Heart left ventricle (tissue), 16 donors: Measurements from ENCODE around the gene HOXB13. TPM values are rescaled to one million over a fixed set of nuclear protein-coding genes. Genes with fewer than 3 reads are reported as not detected.

Experiments used
- ATAC-seq, 4 donors: fragments of 200-7000 bp; cut with Tn5 transposase; one replicate each; pipeline ENCODE4 v1.9.1; 2020 to 2022; ENCODE audit warnings: moderate library complexity in 4 of 4, mild to moderate bottlenecking in 3 of 4, moderate number of reproducible peaks in 1 of 4
- DNase-seq, 5 donors: peaks; one replicate each; pipeline ENCODE4 v3.0.0-alpha.2; 2020
- H3K27ac ChIP-seq, 12 donors: fragments of 200-600 bp; sonication (generic) in 4 of 12; one replicate each; pipeline versions ENCODE4 v1.5.0 to v1.8.0; 2016 to 2022; ENCODE audit warnings: mild to moderate bottlenecking in 2 of 12
- H3K27me3 ChIP-seq, 9 donors: fragments of 200-600 bp; sonication (generic) in 2 of 9; one replicate each; pipeline versions ENCODE4 v1.5.1 to v1.8.0; 2016 to 2022; ENCODE audit warnings: mild to moderate bottlenecking in 3 of 9
- H3K36me3 ChIP-seq, 9 donors: fragments of 200-600 bp; sonication (generic) in 2 of 9; one replicate each; pipeline versions ENCODE4 v1.5.0 to v1.8.0; 2018 to 2022; ENCODE audit warnings: mild to moderate bottlenecking in 2 of 9
- H3K4me1 ChIP-seq, 12 donors: fragments of 200-600 bp; sonication (generic) in 4 of 12; one replicate each; pipeline versions ENCODE4 v1.5.0 to v1.8.0; 2016 to 2022; ENCODE audit warnings: mild to moderate bottlenecking in 3 of 12
- H3K4me3 ChIP-seq, 12 donors: fragments of 200-600 bp; sonication (generic) in 4 of 12; one replicate each; pipeline versions ENCODE4 v1.5.0 to v1.8.0; 2017 to 2022; ENCODE audit warnings: mild to moderate bottlenecking in 9 of 12, moderate library complexity in 4 of 12
- H3K9me3 ChIP-seq, 12 donors: fragments of 200-600 bp; sonication (generic) in 4 of 12; one replicate each; pipeline versions ENCODE4 v1.5.0 to v1.8.0; 2016 to 2022; ENCODE audit warnings: mild to moderate bottlenecking in 1 of 12
- CTCF ChIP-seq, 12 donors: fragments of 200-600 bp; sonication (generic) in 4 of 12; IDR thresholded peaks; one replicate each; pipeline versions ENCODE4 v1.5.0 to v1.8.0; 2018 to 2022; ENCODE audit warnings: antibody characterized with exemption in 12 of 12, mild to moderate bottlenecking in 5 of 12
- POLR2A ChIP-seq, 2 donors: fragments of 450-650 bp; IDR thresholded peaks; one replicate each; pipeline ENCODE4 v1.6.1; 2017; ENCODE audit warnings: antibody characterized with exemption in 2 of 2, mild to moderate bottlenecking in 2 of 2, moderate library complexity in 2 of 2
- WGBS, 4 donors: extraction: QIAGEN DNeasy Blood & Tissue Kit in 2 of 4; methylation state at CpG; one replicate each; pipeline versions ENCODE4 v1.1.5 to v1.1.7; 2013 to 2018; 5-methylcytosine and 5-hydroxymethylcytosine counted together
- intact Hi-C, 10 donors: fragments of 100-400 bp; cut with DNase I; formaldehyde crosslinking; loops; one replicate each; pipeline versions ENCODE4 v1.11.1 to v1.14.2; 2022
- polyA plus RNA-seq, 2 donors: library from polyadenylated mRNA; stranded (reverse); fragments of 200-250 nt; gene quantifications; one replicate each; pipeline ENCODE4 v1.2.3, GENCODE V29; 2013
- total RNA-seq, 9 donors: library from RNA; depleted of rRNA in 2 of 9; stranded (reverse); fragments of >200 nt in 2 of 9; fragmentation: NEBNext Ultra II Directional in 3 of 9; extraction: Animal tissue kit (Norgen Biotek cat#: 25700) in 3 of 9; gene quantifications; one replicate each; pipeline versions ENCODE4 v1.1.0 to v1.2.4, GENCODE V29; 2016 to 2023
- donor health status: ischemic (EF 13 %, LVEDD 7.1; RV severe dilation, severe dysfunction).
- donor health status: healthy with polysubstance abuse.
- donor health status: DM: no; HTN: yes; CAD: no.
- donor health status: DM: no; HTN: no; CAD: no.
- donor health status: ischemic (EF 25% LVEDD 6.9; RV normal size, moderate dysfunction).
- donor health status: ischemic (EF 25% LVEDD 5.7; RV mildly dilated, moderate dysfunction).
- donor health status: healthy.
- donor health status: DM: yes; HTN: yes; CAD: no.
- donor health status: ischemic (EF 35%, LVEDD 5.7; RV mildly dilated, moderate dysfunction).
- donor health status: nonischemic (EF 11% LVEDD 7.7; RV severe dilation, severe dysfunction).
- donor health status: DM: yes; HTN: yes; CAD: no.
- donor health status: PGD.
- donor health status: ischemic (EF 29% LVEDD 5.4; RV normal size, mild dysfunction).
- donor health status: nonischemic (EF 23%, LVEDD 6.1; RV moderate dilation, normal function).

HOXB13 gene
- total and polyA plus RNA-seq, 11 donors = not detected

GRCh38 chr17:48754500-48755261 is 26.1 kb upstream of the HOXB13 start:
- H3K4me3 ChIP-seq = no peak overlapping the region
- H3K36me3 ChIP-seq = no peaks in the 10 kb centered on the region
- peaks cover 57 to 100% (median 97%) of the 10 kb centered on the region in 9 donors for H3K27me3 ChIP-seq
- no peak for TF ChIP-seq POLR2A (IDR thresholded peaks at IDR 0.05)
- no peak for TF ChIP-seq CTCF (IDR thresholded peaks at IDR 0.05)
- intact Hi-C loops = no loop called here
- ATAC-seq (no peak), DNase-seq (no peak)
- WGBS, 4 donors = 2 to 5% (median 5%) methylated on average over 49 to 52 of the region's 52 CpGs
- no peak overlapping the region for H3K27ac ChIP-seq
- H3K4me1 ChIP-seq = peaks cover 0 to 35% (median 0%) of the 10 kb centered on the region in 12 donors
- no peaks in the 10 kb centered on the region for H3K9me3 ChIP-seq

- ATAC-seq (no peak), DNase-seq (no peak)
- H3K9me3 ChIP-seq = no peaks in the 10 kb centered on the region
- H3K4me1 ChIP-seq = peaks cover 0 to 35% (median 0%) of the 10 kb centered on the region in 12 donors
- H3K36me3 ChIP-seq = no peaks in the 10 kb centered on the region
- no peak overlapping the region for H3K27ac ChIP-seq
- peaks cover 61 to 100% (median 97%) of the 10 kb centered on the region in 9 donors for H3K27me3 ChIP-seq
- WGBS, 4 donors = 7 to 17% (median 9%) methylated on average over 22 of the region's 22 CpGs
- H3K4me3 ChIP-seq = no peak overlapping the region
- intact Hi-C loops = no loop called here
- TF ChIP-seq POLR2A (IDR thresholded peaks at IDR 0.05) (no peak), CTCF (IDR thresholded peaks at IDR 0.05) (no peak)
Observed at GRCh38 chr17:48753794-48754499, 25.4 kb upstream of the HOXB13 start.

GRCh38 chr17:48752399-48753288 is 24.1 kb upstream of the HOXB13 start:
- Histone ChIP-seq H3K4me1 (peaks cover 0 to 35% (median 0%) of the 10 kb centered on the region in 12 donors), H3K27ac (no peak overlapping the region), H3K9me3 (no peaks in the 10 kb centered on the region), H3K36me3 (no peaks in the 10 kb centered on the region), H3K27me3 (peaks cover 64 to 100% (median 100%) of the 10 kb centered on the region in 9 donors), H3K4me3 (no peak overlapping the region)
- ATAC-seq = no peak
- intact Hi-C loops = no loop called here
- TF ChIP-seq POLR2A (IDR thresholded peaks at IDR 0.05) (no peak), CTCF (IDR thresholded peaks at IDR 0.05) (no peak)
- 2 to 5% (median 4%) methylated on average over 33 to 43 of the region's 43 CpGs for WGBS, 4 donors
- no peak for DNase-seq
